Lower leg skin (tissue), 3 donors: ENCODE results near the gene MUC12.

Experiments
- CTCF ChIP-seq, 3 donors: fragments of 450-650 bp; IDR thresholded peaks; one replicate each; pipeline ENCODE4 v1.5.1; 2016; ENCODE audit warnings: antibody characterized with exemption in 3 of 3, mild to moderate bottlenecking in 3 of 3, moderate library complexity in 2 of 3
- POLR2A ChIP-seq, 2 donors: fragments of 450-650 bp; IDR thresholded peaks; one replicate each; pipeline ENCODE4 v1.6.1; 2016 to 2017; ENCODE audit warnings: antibody characterized with exemption in 2 of 2, mild to moderate bottlenecking in 1 of 2, moderate library complexity in 1 of 2

GRCh38 chr7:100967292-100967863, 2.0 kb upstream of the MUC12 start:
- TF ChIP-seq CTCF (IDR thresholded peaks at IDR 0.05) (no peak), POLR2A (IDR thresholded peaks at IDR 0.05) (no peak)
